Glomerular visceral epithelial cell (primary cell): ENCODE measurements around the gene RBM23.
"Not testable (repeated sequence)": the region's sequence is repeated elsewhere in the genome, so short reads cannot be mapped to it uniquely, and the experiment has no call there.

ENCODE experiments used
- DNase-seq: peaks from one replicate; pipeline ENCODE4 v3.0.0-alpha.2; 2016; ENCODE audit errors: extremely low spot score

The RBM23 gene

DNA sequence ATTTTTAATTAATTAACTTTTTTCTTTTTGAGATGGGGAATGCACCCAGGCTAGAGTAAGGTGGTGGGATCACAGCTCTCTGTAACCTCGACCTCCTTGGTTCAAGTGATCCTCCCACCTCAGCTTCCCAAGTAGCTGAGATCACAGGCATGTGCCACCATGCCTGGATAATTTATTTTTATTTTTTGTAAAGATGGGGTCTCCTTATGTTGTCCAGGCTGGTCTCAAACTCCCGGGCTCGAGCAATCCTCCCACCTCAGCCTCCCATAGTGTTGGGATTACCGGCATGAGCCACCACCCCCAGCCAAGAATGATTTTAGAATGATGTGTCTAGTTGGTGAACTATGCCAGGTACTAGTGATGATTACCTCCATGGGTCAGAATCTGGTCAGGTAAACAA lies 54.0 kb downstream of the RBM23 start:
- no peak for DNase-seq

DNA sequence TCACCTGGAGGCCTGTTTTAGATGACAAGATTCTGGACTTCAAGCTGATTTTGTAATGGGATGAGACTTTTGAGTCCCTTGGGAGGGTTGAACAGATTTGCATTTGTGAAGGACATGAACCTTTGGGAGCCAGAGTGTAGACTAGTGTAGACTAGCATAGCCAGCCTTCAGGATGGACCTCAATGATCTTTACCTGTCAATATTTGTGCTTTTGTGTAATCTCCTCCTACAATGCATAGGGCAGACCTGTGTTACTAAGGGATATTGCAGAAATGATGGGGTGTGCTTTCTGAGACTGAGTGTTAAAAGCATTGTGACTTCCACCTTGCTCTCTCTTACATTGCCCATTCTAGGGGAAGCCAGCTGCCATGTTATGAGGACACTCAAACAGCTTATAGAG lies 57.3 kb downstream of the RBM23 start:
- DNase-seq, result no peak

DNA sequence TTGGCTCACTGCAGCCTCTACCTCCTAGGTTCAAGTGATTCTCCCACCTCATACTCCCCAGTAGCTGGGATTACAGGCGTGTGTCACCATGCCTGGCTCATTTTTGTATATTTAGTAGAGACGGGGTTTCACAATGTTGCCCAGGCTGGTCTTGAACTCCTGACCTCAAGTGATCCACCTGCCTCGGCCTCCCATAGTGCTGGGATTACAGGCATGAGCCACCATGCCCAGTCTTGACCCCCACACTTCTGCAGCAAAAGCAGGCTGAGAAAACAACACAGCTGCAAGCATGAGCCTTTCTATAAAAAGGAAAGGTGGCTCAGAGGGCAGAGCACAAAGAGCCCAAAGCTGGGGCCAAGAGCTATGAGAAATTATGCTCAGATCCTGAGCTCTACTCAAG lies 58.6 kb downstream of the RBM23 start:
- not testable (repeated sequence) for DNase-seq

DNA sequence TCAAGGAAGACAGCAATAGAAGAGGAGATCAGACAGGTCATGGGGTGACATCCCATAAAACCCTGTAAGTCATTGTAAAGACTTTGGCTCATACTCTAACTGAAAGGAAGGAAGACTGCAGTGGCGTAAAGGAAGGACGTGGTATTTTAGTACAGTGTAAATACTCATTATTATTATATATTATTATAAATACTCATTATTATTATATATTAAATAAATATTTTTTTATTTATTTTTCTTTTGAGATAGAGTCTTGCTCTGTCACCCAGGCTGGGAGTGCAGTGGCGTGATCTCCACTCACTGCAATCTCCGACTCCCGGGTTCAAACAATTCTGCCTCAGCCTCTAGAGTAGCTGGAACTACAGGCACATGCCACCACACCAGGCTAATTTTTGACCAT lies 62.5 kb downstream of the RBM23 start:
- no peak for DNase-seq

DNA sequence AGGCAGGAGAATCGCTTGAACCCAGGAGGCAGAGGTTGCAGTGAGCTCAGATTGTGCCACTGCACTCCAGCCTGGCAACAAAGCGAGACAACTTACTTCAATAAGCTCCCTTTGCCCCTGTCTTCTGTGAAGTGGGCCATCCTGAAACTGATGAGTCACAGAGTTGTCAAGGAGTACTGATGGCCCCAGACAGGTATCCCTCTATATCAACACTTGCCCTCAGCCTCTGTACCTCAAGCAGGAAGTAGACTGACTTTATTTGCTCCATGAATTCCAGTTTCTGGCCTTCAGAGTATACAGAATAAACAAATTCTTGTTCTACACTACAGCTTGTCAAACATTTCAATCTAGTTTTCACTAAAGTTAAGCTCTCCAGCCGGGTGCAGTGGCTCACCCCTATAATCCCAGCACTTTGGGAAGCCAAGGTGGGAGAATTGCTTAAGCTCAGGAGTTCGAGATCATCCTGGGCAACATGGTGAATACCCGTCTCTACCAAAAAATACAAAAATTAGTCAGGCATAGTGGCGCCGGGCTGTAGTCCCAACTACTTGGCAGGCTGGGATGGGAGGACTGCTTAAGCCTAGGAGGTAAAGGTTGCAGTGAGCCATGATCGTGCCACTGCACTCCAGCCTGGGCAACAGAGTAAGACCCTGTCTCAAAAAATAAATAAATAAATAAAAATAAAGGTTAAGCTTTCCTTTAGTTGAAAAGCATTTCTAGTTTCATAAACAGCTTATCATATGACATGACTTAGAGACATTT lies 63.8 kb downstream of the RBM23 start:
- DNase-seq, result no peak

DNA sequence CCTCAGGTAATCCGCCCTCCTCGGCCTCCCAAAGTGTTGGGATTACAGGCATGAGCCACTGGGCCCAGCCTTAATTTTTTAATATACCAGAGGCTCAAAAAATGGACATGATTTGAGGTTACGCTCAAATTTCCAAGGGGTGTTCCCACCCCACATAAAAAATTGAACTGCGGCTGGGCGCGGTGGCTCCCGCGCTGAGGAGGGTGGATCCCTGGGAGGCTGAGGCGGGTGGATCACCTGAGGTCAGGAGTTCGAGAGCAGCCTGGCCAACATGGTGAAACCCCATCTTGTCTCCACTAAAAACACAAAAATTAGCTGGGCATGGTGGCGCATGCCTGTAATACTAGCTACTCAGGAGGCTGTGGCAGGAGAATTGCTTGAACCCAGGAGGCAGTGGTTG lies 64.7 kb downstream of the RBM23 start:
- DNase-seq, result not testable (repeated sequence)

DNA sequence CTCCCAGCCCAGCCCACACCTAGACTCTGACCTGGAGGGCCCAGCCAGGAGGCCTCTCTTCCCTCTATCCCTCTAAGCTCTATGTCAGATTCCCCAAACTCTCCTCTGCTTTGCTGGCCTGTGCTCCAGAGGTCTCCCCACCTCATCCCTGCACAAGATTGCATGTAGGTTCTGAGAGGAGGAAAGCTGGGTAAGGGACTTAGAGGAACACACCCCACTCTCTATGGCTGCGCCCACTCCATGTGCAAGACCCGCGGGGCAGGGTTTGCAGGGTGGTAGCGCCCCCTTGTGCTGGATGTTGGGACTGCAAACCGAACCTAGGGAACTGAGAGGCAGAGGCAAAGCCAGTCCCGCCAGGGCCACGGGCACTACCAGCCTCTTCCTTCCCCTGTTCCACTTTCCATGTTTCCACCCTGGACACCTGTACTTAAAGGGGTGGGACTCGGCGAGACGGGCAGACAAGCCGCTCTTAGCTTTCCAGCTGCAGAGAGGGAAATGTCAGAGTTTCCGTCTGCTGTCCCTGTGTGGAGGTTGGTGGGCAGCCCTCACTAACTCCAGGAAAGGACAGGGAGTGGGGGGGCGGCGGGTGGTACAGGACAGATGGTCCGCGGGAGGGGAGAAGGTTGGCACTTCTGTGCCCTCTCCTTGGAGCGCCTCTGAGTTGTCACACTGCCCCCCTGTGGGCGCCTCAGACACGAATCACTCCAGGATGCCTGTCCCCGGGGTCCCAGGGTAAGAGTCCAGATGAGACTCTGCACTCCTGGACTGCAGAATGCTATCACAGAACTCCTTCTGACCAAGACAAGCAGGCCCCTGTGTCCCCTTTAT lies 65.8 kb downstream of the RBM23 start:
- DNase-seq, result peak; percentile 92

DNA sequence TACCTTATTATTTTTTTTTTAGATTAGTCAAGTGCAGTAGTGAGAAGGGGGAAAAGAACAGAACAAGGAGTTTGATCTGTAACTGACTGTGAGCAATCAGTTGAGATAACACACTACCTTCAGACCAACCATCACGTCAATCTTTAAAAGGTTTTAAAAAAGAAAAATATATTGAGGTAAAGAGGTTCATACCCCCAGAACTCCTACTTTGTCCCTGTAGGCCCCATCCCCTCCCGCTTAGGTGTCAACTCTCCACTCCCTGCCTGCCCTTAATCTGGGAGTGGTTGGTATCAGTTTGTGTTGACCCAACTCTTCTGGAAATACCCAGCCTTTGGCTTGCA lies 66.4 kb downstream of the RBM23 start:
- no peak for DNase-seq

DNA sequence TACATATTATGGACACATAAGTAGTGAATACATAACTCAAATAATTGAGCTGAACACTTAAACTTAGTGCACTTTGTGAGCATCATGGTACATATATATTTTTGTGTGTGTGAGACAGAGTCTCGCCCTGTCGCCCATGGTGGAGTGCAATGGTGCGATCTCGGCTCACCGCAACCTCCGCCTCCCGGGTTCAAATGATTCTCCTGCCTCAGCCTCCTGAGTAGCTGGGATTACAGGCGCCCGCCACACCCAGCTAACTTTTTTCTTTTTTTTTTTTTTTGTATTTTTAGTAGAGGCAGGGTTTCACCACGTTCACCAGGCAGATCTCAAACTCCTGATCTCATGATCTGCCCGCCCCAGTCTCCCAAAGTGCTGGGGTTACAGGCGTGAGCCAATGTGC lies 66.8 kb downstream of the RBM23 start:
- not testable (repeated sequence) for DNase-seq

DNA sequence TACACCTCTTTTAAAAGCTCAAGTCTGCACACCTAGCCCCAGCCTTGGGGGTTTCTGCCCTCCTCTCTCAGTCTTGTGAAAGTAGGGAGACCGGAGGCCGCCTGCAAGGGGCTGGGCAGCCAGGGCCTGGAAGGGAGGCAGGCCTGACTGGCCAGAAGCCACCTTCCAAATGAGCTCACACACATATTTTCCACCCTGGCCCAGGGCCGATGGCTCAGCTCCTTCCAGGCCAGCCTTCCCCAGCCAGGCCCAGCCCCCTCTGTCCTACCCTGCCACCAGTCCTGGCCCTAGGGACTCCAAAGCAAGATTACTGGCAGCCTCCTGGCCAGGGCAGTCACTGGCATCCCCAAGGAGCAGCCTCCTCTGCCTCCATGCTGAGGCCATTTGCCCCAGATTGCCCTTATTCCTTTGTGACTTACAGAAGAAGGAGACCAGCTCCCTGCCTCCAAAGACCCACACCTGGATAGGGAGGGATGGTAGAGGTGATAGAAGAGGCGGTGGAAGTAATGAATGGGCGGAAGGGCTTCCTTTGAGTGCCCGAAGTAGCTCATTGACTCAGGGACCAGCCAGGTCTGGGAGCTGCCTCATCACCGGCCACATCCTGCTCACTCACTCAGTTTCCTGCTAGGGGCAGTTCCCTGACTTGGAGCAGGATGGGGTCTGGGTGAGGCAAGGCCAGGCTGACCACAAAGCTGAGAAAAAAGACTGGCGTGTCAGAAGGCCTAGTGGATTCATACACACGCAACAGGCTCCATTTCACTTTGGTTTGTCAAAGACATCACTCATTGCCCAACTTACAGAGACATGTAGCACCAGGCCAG lies 67.8 kb downstream of the RBM23 start:
- peak; percentile 96 for DNase-seq

DNA sequence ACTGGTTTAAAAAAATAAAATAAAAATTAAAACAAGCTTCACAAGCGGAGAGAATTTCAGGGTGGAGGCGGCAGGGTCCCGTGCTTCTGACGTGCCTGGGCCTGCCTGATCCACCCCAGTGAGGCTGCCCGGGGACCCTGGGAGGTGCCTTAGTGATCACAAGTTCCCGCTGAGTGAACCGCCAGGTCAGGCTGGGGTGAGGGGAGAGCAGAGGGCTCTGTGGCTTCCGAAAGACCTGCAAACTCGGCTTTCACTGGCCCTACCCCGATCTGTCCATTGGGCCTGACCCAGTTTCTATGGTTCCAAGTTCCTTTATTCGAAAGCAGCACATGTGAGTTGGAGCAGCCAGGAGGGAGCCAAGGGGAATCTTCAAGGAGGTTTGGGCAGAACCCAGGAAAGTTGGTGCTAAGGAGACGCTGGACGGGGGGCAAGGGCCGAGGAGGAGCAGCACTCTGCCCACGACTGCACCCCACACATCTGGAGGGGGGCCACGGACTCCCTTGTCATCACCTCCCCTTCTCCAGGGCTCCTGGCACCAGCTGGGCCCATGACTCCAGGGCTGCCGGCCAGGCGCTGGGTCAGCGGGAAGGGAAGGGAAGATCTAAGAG lies 69.6 kb downstream of the RBM23 start:
- DNase-seq, result peak; percentile 51

DNA sequence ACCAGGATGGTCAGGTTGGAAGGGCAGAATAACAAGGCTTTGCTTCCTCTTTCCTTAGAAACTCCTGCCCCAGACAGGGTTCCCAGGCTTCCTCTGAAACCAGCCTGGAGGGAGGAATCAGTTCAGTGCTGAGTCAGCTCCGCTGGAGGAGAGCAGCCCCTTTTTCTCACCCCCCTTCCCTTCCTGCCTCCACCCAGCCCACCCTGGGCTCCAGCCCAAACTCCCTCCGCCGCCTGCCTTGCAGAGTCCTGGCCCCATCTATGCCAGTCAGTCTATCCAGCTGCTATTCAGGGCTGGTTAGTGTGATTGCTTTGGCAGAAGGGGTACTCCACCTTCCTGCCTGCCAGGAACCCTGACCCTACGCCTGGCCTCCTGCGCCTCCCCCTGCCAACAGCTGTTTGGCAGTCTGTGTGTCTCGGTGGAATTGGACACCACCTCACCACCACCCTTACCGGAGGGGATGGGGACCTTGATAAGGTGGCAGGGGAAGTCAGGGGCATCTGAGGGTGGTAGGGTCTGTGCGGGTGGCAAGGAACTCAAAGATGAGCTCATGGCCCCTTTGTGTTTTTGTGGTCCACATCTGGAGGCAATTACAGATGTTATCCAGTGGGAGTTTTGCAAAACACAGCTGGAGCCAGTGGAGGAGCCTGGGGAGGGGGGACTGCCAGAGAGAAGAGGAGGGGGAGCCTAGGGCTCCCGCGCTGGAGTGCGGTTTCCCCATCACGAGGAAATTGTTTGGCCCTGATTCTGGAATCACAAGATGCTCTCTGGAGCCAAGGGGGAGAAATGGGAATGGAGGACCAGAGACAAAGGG lies 70.4 kb downstream of the RBM23 start:
- peak; percentile 81 for DNase-seq

DNA sequence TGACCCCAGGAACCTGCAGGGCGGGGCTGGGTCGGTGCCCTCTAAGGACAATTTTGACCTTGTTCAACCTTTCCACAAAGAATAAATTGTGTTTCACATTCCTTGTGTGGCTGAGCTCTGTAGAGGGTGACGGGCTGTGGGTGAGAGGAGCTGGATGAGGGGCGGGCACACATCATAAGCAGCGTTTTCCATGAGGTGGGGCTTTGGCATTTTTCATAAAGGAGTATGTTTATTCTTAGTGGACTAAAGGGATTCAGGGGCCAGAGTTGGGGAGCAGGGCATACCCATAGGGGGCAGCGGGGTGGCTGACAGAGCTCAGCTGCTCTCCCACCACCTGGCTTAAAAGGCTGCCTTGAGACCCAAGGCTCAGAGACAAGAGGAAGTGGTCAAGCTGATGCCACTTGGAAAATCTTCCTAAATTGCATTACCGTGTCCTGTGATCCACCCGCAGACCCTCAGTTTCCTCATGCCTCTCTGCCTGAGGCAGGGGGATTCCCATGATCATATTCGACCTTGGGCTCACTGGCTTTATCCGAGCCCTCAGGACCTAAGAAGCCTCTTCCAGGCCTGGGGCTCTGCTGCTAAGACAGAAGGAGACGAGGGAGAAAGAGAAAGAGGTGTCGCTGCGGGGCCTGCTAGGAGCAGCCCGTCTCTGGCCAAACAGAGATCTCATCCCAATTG lies 71.1 kb downstream of the RBM23 start:
- peak; percentile 67 for DNase-seq

DNA sequence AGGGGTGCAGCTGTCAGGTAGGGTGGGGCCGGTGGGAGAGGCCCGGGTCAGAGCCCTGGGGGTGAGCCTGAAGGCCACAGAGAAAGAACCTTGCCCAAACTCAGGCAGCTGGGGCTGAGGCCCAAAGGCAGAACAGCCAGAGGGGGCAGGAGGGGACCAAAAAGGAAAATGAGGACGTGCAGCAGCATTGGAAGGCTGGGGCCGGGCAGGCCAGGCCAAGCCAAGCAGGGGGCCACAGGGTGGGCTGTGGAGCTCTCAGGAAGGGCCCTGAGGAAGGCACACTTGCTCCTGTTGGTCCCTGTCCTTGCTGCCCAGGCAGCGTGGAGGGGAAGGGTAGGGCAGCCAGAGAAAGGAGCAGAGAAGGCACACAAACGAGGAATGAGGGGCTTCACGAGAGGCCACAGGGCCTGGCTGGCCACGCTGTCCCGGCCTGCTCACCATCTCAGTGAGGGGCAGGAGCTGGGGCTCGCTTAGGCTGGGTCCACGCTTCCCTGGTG lies 72.1 kb downstream of the RBM23 start:
- no peak for DNase-seq

DNA sequence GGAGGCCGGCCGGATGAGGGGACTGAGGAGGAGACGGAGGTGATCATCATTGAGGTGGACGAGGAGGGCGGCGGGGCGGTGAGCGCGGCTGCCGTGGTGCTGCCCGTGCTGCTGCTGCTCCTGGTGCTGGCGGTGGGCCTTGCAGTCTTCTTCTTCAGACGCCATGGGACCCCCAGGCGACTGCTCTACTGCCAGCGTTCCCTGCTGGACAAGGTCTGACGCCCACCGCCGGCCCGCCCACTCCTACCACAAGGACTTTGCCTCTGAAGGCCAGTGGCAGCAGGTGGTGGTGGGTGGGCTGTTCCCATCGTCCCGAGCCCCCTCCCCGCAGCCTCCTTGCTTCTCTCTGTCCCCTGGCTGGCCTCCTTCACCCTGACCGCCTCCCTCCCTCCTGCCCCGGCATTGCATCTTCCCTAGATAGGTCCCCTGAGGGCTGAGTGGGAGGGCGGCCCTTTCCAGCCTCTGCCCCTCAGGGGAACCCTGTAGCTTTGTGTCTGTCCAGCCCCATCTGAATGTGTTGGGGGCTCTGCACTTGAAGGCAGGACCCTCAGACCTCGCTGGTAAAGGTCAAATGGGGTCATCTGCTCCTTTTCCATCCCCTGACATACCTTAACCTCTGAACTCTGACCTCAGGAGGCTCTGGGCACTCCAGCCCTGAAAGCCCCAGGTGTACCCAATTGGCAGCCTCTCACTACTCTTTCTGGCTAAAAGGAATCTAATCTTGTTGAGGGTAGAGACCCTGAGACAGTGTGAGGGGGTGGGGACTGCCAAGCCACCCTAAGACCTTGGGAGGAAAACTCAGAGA lies 72.9 kb downstream of the RBM23 start:
- DNase-seq, result no peak

DNA sequence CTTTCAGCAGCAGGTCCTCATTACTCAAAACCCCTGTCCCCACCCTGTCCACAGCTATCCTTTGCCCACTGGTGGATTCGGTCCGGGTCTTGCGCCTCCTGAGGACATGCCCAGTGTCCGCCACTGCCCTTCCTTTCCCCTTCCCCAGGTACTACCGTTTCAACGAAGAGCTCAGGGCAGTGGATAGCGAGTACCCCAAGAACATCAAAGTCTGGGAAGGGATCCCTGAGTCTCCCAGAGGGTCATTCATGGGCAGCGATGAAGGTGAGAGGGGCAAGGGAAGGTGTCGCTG lies 73.9 kb downstream of the RBM23 start:
- DNase-seq, result no peak

DNA sequence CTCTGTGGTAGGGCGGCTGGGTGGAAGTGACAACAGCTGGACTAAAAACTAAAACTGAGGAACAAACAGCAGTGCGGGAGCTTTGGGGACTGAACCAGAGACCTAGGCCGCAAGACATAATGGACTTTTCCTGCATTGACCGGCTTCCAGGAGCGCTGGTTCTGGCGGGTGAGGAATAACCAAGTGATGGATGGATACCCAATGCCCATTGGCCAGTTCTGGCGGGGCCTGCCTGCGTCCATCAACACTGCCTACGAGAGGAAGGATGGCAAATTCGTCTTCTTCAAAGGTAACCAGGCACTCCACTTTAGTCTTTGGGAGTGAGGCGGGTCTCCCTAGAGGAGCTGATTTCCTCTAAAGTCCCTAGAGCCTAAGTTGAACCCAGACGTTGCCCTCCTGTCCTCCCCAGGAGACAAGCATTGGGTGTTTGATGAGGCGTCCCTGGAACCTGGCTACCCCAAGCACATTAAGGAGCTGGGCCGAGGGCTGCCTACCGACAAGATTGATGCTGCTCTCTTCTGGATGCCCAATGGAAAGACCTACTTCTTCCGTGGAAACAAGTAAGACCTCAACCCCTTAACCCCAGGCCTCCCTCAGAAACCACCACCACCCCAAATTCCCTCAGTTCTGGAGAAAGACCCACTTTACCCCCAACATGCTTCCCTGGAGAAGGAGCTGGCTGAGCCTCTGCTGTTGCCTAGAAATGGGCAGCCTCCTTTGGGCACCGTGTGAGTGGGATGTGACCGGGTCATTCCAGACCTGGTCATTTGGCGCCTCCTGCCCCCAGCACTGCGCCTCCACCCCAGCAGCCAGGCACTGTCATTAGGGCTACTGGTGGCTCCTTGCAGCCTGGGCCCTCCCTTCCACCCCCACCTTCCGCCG lies 74.5 kb downstream of the RBM23 start:
- DNase-seq, result no peak
